ENCODE data around the gene ANKRD49. TPM values are rescaled to one million over a fixed set of nuclear protein-coding genes. Genes with fewer than 3 reads are reported as not detected.

The ANKRD49 gene
- total and polyA plus RNA-seq, 10 of the 15 experiments (the other 5 are each of a cell fraction or from before 2014, with no cell fraction given) = 19.2 to 46.6 (median 33.6) TPM

GRCh38 chr11:94543695-94544645 lies 50.2 kb downstream of the ANKRD49 start, which contains the start of gene FUT4 (continued):
- TF ChIP-seq ZBTB33 (IDR thresholded peaks at IDR 0.05) = no peak
- TF ChIP-seq IKZF2 (IDR thresholded peaks at IDR 0.05) = peak; percentile 64 to 72
- no peak for TF ChIP-seq MEF2B (IDR thresholded peaks at IDR 0.05; ENCODE audit: partially characterized antibody, poor library complexity, severe bottlenecking)
- TF ChIP-seq ZNF384 (IDR thresholded peaks at IDR 0.05; ENCODE audit: borderline replicate concordance, low read depth, low read length) = no peak
- TF ChIP-seq SMC3 (IDR thresholded peaks at IDR 0.05; ENCODE audit: borderline replicate concordance, low read length) = no peak; the same call in 1 of the 2 replicates
- TF ChIP-seq LARP7 (IDR thresholded peaks at IDR 0.05) = peak; percentile 96
- TF ChIP-seq SREBF1 (IDR thresholded peaks at IDR 0.05; ENCODE audit: low read length) = no peak
- TF ChIP-seq SREBF2 (IDR thresholded peaks at IDR 0.05; ENCODE audit: low read length) = no peak
- no peak for TF ChIP-seq CEBPB (IDR thresholded peaks at IDR 0.05; ENCODE audit: borderline replicate concordance in 1 of 2, low read depth in 2 of 2, low read length in 2 of 2)
- TF ChIP-seq POLR2AphosphoS2 (IDR thresholded peaks at IDR 0.05; ENCODE audit: low read depth, low read length) = no peak
- no peak for TF ChIP-seq BCL11A (IDR thresholded peaks at IDR 0.05; ENCODE audit: low read depth, low read length)
- TF ChIP-seq, protein P1, sequence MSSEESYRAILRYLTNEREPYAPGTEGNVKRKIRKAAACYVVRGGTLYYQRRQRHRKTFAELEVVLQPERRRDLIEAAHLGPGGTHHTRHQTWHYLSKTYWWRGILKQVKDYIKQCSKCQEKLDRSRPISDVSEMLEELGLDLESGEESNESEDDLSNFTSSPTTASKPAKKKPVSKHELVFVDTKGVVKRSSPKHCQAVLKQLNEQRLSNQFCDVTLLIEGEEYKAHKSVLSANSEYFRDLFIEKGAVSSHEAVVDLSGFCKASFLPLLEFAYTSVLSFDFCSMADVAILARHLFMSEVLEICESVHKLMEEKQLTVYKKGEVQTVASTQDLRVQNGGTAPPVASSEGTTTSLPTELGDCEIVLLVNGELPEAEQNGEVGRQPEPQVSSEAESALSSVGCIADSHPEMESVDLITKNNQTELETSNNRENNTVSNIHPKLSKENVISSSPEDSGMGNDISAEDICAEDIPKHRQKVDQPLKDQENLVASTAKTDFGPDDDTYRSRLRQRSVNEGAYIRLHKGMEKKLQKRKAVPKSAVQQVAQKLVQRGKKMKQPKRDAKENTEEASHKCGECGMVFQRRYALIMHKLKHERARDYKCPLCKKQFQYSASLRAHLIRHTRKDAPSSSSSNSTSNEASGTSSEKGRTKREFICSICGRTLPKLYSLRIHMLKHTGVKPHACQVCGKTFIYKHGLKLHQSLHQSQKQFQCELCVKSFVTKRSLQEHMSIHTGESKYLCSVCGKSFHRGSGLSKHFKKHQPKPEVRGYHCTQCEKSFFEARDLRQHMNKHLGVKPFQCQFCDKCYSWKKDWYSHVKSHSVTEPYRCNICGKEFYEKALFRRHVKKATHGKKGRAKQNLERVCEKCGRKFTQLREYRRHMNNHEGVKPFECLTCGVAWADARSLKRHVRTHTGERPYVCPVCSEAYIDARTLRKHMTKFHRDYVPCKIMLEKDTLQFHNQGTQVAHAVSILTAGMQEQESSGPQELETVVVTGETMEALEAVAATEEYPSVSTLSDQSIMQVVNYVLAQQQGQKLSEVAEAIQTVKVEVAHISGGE (CRISPR knock-in tag; IDR thresholded peaks at IDR 0.05) = no peak
- peak; percentile 85 for TF ChIP-seq NBN (IDR thresholded peaks at IDR 0.05)
- TF ChIP-seq, protein P2, sequence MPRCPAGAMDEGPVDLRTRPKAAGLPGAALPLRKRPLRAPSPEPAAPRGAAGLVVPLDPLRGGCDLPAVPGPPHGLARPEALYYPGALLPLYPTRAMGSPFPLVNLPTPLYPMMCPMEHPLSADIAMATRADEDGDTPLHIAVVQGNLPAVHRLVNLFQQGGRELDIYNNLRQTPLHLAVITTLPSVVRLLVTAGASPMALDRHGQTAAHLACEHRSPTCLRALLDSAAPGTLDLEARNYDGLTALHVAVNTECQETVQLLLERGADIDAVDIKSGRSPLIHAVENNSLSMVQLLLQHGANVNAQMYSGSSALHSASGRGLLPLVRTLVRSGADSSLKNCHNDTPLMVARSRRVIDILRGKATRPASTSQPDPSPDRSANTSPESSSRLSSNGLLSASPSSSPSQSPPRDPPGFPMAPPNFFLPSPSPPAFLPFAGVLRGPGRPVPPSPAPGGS (IDR thresholded peaks at IDR 0.05; ENCODE audit: borderline replicate concordance, insufficient read depth, low read depth, low read length, poor library complexity, severe bottlenecking) = no peak
- TF ChIP-seq EED (IDR thresholded peaks at IDR 0.05; ENCODE audit: low read depth) = peak; percentile 71
- TF ChIP-seq CREM (IDR thresholded peaks at IDR 0.05; ENCODE audit: low read depth) = peak; percentile 41
- no peak for TF ChIP-seq PAX8 (IDR thresholded peaks at IDR 0.05)
- 0 out of 2 replicates have a peak, but pooled peaks have one; percentile 34 for TF ChIP-seq YY1 (IDR thresholded peaks at IDR 0.05; ENCODE audit: low read depth, low read length)
- TF ChIP-seq, protein P3, sequence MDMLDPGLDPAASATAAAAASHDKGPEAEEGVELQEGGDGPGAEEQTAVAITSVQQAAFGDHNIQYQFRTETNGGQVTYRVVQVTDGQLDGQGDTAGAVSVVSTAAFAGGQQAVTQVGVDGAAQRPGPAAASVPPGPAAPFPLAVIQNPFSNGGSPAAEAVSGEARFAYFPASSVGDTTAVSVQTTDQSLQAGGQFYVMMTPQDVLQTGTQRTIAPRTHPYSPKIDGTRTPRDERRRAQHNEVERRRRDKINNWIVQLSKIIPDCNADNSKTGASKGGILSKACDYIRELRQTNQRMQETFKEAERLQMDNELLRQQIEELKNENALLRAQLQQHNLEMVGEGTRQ (IDR thresholded peaks at IDR 0.05; ENCODE audit: borderline replicate concordance, low read depth, low read length) = no peak
- peak; percentile 92 for TF ChIP-seq IKZF1 (conservative IDR thresholded peaks at IDR 0.05)
- no peak for TF ChIP-seq RBBP5 (conservative IDR thresholded peaks at IDR 0.05)
- 0 out of 2 replicates have a peak, but pooled peaks have one; percentile 37 for TF ChIP-seq CREB1 (IDR thresholded peaks at IDR 0.05; ENCODE audit: low read depth)
- TF ChIP-seq SPI1 (IDR thresholded peaks at IDR 0.05; ENCODE audit: borderline replicate concordance, insufficient read depth, low read depth, low read length) = no peak

All from GM12878 (cell line).